Activated T-cell treated with anti-CD3 and anti-CD28 coated beads, Interleukin-2, amount 50 U/mL, for 72 hours (primary cell): ENCODE data around the gene SLC26A8. TPM values are rescaled to one million over a fixed set of nuclear protein-coding genes. Genes with fewer than 3 reads are reported as not detected.
"Not testable (repeated sequence)": the region's sequence is repeated elsewhere in the genome, so short reads cannot be mapped to it uniquely, and the experiment has no call there.

ENCODE experiments used
- ATAC-seq, 2 donors: fragments of 150-1000 bp; cut with Tn5 transposase; replicated peaks in 1 of 2; 2 replicates each; pipeline ENCODE4 v1.10.0; 2021; ENCODE audit warnings: moderate library complexity in 2 of 2, mild to moderate bottlenecking in 1 of 2
- DNase-seq, 2 donors: peaks; one replicate each; pipeline ENCODE4 v3.0.0; 2021 to 2022; ENCODE audit warnings: mixed read lengths in 1 of 2
- H3K27ac Mint-ChIP-seq: one replicate; pipeline ENCODE4 v1.8.0; 2022; ENCODE audit warnings: mild to moderate bottlenecking, moderate library complexity, mixed read lengths
- H3K27me3 Mint-ChIP-seq: one replicate; pipeline ENCODE4 v1.8.0; 2022; ENCODE audit warnings: low read depth, mixed read lengths
- H3K36me3 Mint-ChIP-seq, 2 donors: one replicate each; pipeline ENCODE4 v1.8.0; 2022; ENCODE audit warnings: mixed read lengths in 2 of 2, mild to moderate bottlenecking in 1 of 2; ENCODE audit not compliant: insufficient read depth in 2 of 2
- H3K4me1 Mint-ChIP-seq: one replicate; pipeline ENCODE4 v1.8.0; 2022; ENCODE audit warnings: low read depth, mixed read lengths
- H3K4me3 Mint-ChIP-seq, 2 donors: one replicate each; pipeline ENCODE4 v1.8.0; 2022; ENCODE audit warnings: mild to moderate bottlenecking in 2 of 2, mixed read lengths in 2 of 2, moderate library complexity in 2 of 2
- H3K9me3 Mint-ChIP-seq, 2 donors: one replicate each; pipeline ENCODE4 v1.8.0; 2022; ENCODE audit warnings: mixed read lengths in 2 of 2
- total RNA-seq, 2 donors: library from RNA; stranded (reverse); gene quantifications; one replicate each; pipeline ENCODE4 v1.2.3, GENCODE V29; 2022

Gene SLC26A8
- total RNA-seq, 2 donors from 2014 or later = 0.44 TPM; not detected in 1

DNA sequence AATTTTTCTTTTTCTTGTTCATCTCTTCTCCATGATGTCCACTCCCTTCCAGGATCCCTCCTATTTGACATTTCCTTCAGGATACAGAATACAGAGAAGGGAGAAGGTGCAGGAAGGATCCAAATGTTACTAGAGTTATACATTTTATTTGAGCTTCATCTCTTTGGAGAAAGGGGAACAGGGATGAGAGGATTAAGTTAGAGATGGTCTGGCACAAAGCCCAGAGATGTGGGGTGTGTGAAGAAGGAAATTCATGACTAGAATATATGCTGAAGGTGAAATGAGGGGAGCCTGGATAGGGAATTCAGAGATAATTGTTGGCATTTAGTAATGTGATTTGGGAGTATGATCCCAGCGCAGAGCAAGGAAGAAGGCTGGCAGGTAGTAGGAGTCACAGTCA lies 81.1 kb downstream of the SLC26A8 start:
- Mint-ChIP-seq H3K9me3 (peaks cover 0 to 2% of the 10 kb centered on the region in 2 donors), H3K4me3 (no peak overlapping the region), H3K36me3 (peaks cover 0 to 1% of the 10 kb centered on the region in 2 donors), H3K27me3 (no peaks in the 10 kb centered on the region), H3K4me1 (no peaks in the 10 kb centered on the region), H3K27ac (no peak overlapping the region)
- ATAC-seq (no peak), DNase-seq (no peak)

DNA sequence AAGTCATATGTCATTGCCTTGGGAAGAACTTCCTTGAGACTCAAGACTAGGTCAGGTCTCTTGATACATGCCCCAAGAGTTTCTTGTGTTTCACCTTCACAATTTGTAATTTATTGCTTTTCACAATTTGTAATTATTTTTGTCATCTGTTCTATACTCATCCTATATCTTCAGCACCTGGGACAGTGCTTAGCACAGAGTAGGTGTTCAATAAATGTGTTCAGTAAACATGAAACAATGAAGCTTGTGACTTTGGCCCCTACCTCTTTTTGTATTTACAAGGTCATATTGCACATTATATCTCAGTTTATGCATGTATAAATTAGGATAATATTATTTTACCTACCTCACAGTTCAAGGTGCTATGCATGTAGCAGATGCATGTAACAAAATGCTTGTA lies 82.1 kb downstream of the SLC26A8 start:
- ATAC-seq (no peak), DNase-seq (no peak)
- Mint-ChIP-seq H3K27ac (no peak overlapping the region), H3K9me3 (peaks cover 0 to 2% of the 10 kb centered on the region in 2 donors), H3K4me3 (no peak overlapping the region), H3K27me3 (no peaks in the 10 kb centered on the region), H3K36me3 (peaks cover 0 to 1% of the 10 kb centered on the region in 2 donors), H3K4me1 (no peaks in the 10 kb centered on the region)

DNA sequence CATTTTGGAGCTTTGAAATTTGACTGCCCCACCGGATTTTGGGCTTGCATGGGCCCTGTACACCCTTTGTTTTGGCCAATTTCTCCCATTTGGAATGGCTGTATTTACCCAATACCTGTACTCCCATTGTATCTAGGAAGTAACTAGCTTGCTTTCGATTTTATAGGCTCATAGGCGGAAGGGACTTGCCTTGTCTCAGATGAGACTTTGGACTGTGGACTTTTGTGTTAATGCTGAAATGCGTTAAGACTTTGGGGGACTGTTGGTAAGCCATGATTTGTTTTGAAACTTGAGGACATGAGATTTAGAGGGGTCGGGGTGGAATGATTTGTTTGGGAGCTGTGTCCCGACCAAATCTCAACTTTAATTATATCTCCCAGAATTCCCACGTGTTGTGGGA lies 83.3 kb downstream of the SLC26A8 start:
- H3K36me3 Mint-ChIP-seq, H3K9me3 Mint-ChIP-seq, H3K4me1 Mint-ChIP-seq, H3K4me3 Mint-ChIP-seq, H3K27me3 Mint-ChIP-seq, DNase-seq, ATAC-seq, H3K27ac Mint-ChIP-seq: not testable (repeated sequence)

DNA sequence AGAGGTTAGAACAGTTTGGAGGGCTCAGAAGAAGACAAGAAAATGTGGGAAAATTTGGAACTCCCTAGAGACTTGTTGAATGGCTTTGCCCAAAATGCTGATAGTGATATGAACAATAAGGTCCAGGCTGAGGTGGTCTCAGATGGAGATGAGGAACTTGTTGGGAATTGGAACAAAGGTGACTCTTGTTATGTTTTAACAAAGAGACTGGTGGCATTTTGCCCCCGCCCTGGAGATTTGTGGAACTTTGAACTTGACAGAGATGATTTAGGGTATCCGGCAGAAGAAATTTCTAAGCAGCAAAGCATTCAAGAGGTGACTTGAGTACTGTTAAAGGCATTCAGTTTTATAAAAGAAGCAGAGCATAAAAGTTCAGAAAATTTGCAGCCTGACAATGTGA lies 84.4 kb downstream of the SLC26A8 start:
- not testable (repeated sequence) for H3K4me1 Mint-ChIP-seq, H3K4me3 Mint-ChIP-seq, H3K27ac Mint-ChIP-seq, DNase-seq, H3K27me3 Mint-ChIP-seq, H3K9me3 Mint-ChIP-seq, ATAC-seq, H3K36me3 Mint-ChIP-seq

DNA sequence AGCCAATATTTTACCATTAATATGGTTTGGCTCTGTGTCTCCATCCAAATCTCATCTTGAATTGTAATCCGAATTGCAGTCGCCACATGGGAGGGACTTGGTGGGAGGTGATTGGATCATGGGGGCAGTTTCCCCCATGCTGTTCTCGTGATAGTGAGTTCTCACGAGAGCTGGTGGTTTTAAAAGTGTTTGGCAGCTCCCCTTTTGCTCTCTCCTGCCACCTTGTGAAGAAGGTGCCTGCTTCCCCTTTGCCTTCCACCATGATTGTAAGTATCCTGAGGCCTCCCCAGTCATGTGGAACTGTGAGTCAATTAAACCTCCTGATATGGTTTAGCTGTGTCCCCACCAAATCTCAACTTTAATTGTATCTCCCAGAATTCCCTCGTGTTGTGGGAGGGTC lies 85.2 kb downstream of the SLC26A8 start:
- not testable (repeated sequence) for H3K27ac Mint-ChIP-seq, H3K4me1 Mint-ChIP-seq, DNase-seq, H3K9me3 Mint-ChIP-seq, ATAC-seq, H3K36me3 Mint-ChIP-seq, H3K27me3 Mint-ChIP-seq, H3K4me3 Mint-ChIP-seq

DNA sequence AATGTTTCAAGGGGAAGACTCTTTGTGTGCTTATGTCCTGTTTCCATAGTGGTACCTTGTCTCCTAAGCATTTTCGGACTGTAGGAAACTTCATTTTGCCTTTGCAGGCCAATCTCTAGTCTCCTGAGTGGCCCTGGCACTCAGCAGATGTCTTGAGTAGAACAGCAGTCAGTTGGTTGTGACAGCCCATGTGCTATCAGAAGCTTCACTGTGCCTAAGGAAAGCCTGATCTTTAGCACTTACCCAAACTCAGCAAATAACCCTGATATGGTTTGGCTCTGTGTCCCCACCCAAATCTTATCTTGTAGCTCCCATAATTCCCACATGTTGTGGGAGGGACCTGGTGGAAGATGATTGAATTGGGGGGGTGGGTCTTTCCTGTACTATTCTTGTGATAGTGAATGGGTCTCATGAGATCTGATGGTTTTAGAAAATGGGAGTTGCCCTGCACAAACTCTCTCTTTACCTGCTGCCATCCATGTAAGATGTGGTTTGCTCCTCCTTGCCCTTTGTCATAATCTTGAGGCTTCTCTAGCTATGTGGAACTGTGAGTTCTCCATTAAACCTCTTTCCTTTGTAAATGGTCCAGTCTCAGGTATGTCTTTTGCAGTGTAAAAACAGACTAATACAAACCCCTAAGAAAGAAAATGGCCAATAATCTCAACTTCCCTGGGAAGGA lies 87.6 kb downstream of the SLC26A8 start:
- Mint-ChIP-seq H3K4me1 (peaks cover 9% of the 10 kb centered on the region), H3K36me3 (peaks cover 1% of the 10 kb centered on the region in 2 donors), H3K4me3 (no peak overlapping the region), H3K27me3 (peaks cover 5% of the 10 kb centered on the region), H3K9me3 (peaks cover 0 to 2% of the 10 kb centered on the region in 2 donors), H3K27ac (no peak overlapping the region)
- ATAC-seq (no peak), DNase-seq (no peak)

DNA sequence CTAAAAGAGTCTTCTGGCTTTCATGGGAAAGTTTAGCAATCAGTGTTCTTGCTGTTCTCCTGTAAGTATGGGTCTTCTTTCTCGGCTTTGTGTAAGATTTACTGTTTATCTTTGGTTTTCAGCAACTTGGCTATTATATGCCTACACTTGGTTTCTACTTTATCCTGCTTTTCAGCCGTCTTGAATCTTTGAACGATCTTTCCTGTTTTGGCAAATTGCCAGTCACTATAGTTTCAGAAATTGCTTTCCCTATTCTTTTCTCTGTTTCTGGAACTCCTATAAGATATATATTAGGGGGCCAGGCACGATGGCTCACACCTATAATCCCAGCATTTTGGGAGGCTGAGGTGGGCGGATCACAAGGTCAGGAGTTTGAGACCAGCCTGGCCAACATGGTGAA lies 89.0 kb downstream of the SLC26A8 start:
- peaks cover 1% of the 10 kb centered on the region in 2 donors for H3K36me3 Mint-ChIP-seq
- ATAC-seq = no peak

DNA sequence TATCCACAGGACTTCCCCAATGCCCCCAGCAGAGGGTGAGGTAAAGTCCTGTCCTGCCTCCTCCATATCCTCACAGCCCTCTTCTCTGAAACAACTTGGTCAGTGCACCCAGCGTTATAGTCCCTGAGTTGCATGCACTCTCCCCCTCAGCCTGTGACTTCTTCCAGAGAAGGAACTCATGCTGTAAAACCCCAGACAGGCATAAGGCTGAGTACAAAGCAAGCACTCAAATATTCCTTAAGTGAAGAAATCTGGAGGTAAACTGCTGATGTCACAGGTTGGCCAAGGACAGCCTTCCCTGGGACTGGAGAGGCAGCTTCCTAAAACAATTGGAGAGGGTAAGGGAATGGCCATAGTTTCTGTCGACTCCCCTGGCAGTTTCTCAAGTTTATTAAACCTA lies 90.6 kb downstream of the SLC26A8 start:
- ATAC-seq = no peak
- peaks cover 5% of the 10 kb centered on the region for H3K27me3 Mint-ChIP-seq
- H3K9me3 Mint-ChIP-seq = no peaks in the 10 kb centered on the region
- no peak for DNase-seq
- peaks cover 11% of the 10 kb centered on the region for H3K4me1 Mint-ChIP-seq
- peaks cover 0 to 1% of the 10 kb centered on the region in 2 donors for H3K36me3 Mint-ChIP-seq
- no peak overlapping the region for H3K27ac Mint-ChIP-seq
- no peak overlapping the region for H3K4me3 Mint-ChIP-seq

More for the DNA sequence above, 89.0 kb downstream of the SLC26A8 start:
- Mint-ChIP-seq H3K4me3 (no peak overlapping the region), H3K9me3 (no peaks in the 10 kb centered on the region), H3K27me3 (peaks cover 5% of the 10 kb centered on the region), H3K4me1 (peaks cover 11% of the 10 kb centered on the region), H3K27ac (no peak overlapping the region)
- no peak for DNase-seq

DNA sequence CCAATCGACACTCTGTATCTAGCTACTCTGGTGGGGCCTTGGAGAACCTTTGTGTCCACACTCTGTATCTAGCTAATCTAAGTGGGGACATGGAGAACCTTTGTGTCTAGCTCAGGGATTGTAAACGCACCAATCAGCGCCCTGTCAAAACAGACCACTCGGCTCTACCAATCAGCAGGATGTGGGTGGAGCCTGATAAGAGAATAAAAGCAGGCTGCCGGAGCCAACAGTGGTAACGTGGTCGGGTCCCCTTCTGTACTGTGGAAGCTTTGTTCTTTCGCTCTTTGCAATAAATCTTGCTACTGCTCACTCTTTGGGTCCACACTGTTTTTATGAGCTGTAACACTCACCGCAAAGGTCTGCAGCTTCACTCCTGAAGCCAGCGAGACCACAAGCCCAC lies 92.6 kb downstream of the SLC26A8 start:
- H3K27me3 Mint-ChIP-seq, H3K9me3 Mint-ChIP-seq, H3K36me3 Mint-ChIP-seq, H3K27ac Mint-ChIP-seq, ATAC-seq, DNase-seq: not testable (repeated sequence)
- peak overlapping the region; percentile 8 to 60 for H3K4me3 Mint-ChIP-seq
- peaks cover 11% of the 10 kb centered on the region for H3K4me1 Mint-ChIP-seq

DNA sequence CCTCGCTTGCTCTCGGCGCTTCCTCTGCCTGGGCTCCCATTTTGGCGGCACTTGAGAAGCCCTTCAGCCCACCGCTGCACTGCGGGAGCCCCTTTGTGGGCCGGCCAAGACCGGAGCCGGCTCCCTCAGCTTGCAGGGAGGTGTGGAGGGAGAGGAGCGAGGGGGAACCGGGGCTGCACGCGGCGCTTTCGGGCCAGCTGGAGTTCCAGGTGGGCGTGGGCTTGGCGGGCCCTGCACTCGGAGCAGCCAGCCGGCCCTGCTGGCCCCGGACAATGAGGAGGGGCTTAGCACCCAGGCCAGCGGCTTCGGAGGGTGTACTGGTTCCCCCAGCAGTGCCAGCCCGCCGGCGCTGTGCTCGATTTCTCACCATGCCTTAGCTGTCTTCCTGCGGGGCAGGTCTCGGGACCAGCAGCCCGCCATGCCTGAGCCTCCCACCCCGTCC lies 93.3 kb downstream of the SLC26A8 start:
- ATAC-seq (no peak), DNase-seq (no peak)
- Mint-ChIP-seq H3K9me3 (no peaks in the 10 kb centered on the region), H3K27me3 (no peaks in the 10 kb centered on the region), H3K36me3 (no peaks in the 10 kb centered on the region), H3K4me1 (peaks cover 11% of the 10 kb centered on the region), H3K27ac (no peak overlapping the region), H3K4me3 (no peak overlapping the region)

DNA sequence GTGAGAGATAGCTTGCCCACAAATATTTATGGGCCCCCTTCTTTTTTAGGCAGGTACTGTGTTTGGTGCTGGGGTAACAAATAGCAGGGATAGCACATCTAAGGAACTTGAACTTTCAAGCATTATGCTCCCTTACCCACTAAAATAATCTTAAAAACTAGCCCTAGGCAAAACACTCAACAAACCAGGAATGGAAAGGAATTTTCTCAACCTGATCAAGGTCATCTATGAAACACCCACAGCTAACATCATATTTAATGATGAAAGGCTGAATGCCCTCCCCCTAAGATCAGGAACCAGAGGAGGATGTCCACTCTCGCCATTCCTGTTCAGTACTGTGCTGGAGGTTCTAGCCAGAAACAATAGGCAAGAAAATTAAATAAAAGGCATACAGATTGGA lies 94.8 kb downstream of the SLC26A8 start:
- H3K9me3 Mint-ChIP-seq = no peaks in the 10 kb centered on the region
- DNase-seq (no peak), ATAC-seq (no peak)
- peak overlapping the region; percentile 52 for H3K27ac Mint-ChIP-seq
- peaks cover 11% of the 10 kb centered on the region for H3K4me1 Mint-ChIP-seq
- H3K36me3 Mint-ChIP-seq = no peaks in the 10 kb centered on the region
- H3K4me3 Mint-ChIP-seq = no peak overlapping the region
- no peaks in the 10 kb centered on the region for H3K27me3 Mint-ChIP-seq

DNA sequence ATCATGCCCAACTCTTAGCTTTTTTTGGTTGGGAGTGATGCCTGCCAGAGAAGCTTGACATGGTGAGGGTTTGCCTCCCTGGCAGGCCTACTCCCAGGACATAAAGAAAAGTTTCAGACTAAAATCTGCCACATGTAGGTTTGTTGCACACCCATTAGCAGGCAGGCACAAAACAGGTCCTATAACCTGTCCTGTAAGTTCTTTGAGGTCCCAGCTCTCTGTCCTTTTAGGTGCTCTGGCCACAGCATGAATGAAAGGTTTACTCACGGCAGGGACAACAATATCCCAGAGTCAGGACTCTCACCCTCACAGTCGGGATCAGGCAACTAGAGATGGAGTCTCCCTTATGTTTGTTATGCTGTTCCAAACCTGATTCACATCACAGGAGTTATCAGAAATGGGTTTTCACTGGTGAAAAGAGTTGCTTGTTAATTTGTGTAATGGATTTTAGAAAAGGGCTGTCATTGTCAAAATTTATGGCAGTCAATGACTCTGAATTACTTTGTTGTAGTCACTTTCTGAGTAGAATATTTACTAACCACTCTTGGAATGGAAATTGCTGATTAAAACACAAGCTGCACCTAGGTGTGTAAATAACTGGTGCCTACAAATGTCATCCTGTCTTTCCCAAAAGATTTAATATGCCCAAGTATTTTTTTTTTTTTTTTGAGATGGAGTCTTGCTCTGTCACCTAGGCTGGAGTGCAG lies 97.8 kb downstream of the SLC26A8 start:
- Mint-ChIP-seq H3K27me3 (no peaks in the 10 kb centered on the region), H3K36me3 (no peaks in the 10 kb centered on the region), H3K27ac (no peak overlapping the region), H3K4me3 (no peak overlapping the region), H3K4me1 (peaks cover 8% of the 10 kb centered on the region), H3K9me3 (no peaks in the 10 kb centered on the region)
- ATAC-seq (no peak), DNase-seq (no peak)

DNA sequence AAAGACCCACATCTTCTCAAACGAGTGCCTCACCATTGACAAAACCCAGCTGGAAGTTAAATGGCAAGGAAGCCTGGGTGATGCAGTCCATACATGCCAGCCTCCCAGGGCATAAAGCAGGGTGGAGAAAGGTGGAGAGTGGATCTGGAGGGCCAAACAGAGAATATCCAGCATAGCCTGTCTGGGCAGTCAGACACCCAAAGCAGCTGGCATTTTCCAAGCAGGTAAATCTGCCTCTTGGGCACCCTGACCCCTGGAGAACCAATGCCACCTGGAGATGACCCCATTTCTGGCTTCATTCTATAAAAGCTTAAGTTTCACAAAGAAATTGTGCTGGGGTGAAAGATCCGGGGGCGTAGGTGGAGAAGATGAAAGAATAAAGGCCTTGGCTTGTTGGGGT lies 98.5 kb downstream of the SLC26A8 start:
- ATAC-seq = no peak
- Mint-ChIP-seq H3K27me3 (no peaks in the 10 kb centered on the region), H3K27ac (no peak overlapping the region), H3K36me3 (no peaks in the 10 kb centered on the region), H3K4me1 (peaks cover 11% of the 10 kb centered on the region), H3K4me3 (no peak overlapping the region), H3K9me3 (no peaks in the 10 kb centered on the region)
- no peak for DNase-seq

DNA sequence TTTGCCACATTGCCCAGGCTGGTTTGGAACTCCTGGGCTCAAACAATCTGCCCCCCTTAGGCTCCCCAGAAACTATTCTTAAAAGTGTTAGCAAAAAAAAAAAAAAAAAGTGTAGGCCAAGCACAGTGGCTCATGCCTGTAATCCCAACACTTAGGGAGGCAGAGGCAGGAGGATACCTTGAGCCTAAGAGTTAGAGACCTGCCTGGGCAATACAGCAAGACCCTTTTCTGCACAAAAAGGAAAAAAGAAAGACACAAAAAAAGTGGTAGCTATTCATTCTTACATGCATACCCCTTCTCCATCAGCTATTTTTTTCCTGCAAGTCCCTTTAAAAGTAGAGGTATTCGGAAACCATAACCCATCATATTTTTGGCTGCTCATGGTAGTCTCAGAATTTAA lies 100.3 kb downstream of the SLC26A8 start:
- ATAC-seq = no peak
- DNase-seq = no peak
- Mint-ChIP-seq H3K4me1 (peaks cover 13% of the 10 kb centered on the region), H3K4me3 (no peak overlapping the region), H3K27ac (no peak overlapping the region), H3K27me3 (no peaks in the 10 kb centered on the region), H3K36me3 (peaks cover 7 to 8% of the 10 kb centered on the region in 2 donors), H3K9me3 (no peaks in the 10 kb centered on the region)
